Measurements from ENCODE around the gene CELF1.

DNA sequence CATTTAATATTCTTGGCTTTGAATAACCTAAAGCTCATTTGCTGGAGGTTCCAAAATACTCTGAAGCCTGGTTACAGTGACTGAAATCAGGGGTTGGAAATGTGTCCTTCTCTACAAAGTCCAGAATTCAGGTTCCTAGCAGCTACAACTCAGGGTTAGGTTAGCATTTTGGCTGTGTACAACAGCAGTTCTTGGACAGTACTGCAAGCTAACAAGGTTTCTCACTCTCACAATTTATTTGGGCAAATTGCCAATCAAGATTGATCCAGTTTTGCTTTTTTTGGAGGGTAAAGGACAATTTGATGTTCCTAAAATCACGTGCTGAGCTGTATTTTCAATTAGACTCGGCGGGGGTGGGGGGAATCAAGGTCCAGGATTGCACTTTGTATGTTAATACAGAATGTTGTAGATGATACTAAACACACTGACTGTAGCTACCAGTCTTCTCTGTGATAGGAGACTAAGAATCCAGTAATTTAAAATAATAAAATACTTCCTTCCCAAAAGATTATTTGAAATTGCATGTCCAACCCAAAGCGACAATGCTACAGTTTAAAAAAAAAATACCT lies 54.3 kb downstream of the CELF1 start:
- TF ChIP-seq POLR2A (IDR thresholded peaks at IDR 0.05) (no peak), EP300 (IDR thresholded peaks at IDR 0.05) (no peak)
- TF ChIP-seq, protein P1, sequence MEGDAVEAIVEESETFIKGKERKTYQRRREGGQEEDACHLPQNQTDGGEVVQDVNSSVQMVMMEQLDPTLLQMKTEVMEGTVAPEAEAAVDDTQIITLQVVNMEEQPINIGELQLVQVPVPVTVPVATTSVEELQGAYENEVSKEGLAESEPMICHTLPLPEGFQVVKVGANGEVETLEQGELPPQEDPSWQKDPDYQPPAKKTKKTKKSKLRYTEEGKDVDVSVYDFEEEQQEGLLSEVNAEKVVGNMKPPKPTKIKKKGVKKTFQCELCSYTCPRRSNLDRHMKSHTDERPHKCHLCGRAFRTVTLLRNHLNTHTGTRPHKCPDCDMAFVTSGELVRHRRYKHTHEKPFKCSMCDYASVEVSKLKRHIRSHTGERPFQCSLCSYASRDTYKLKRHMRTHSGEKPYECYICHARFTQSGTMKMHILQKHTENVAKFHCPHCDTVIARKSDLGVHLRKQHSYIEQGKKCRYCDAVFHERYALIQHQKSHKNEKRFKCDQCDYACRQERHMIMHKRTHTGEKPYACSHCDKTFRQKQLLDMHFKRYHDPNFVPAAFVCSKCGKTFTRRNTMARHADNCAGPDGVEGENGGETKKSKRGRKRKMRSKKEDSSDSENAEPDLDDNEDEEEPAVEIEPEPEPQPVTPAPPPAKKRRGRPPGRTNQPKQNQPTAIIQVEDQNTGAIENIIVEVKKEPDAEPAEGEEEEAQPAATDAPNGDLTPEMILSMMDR (IDR thresholded peaks at IDR 0.05) = no peak

Measured in gastroesophageal sphincter (tissue), 3 donors.